Kidney (tissue), 22 donors: ENCODE measurements around the gene LIFR. TPM values are rescaled to one million over a fixed set of nuclear protein-coding genes. Genes with fewer than 3 reads are reported as not detected.
A peak's percentile ranks its signal among the peaks of the same experiment; 100 is the strongest.

ENCODE experiments used
- DNase-seq, 5 donors: peaks; one replicate each; pipeline ENCODE4 v3.0.0-alpha.2; 2013 to 2020
- FAIRE-seq: peaks from 2 replicates; lab custom pipeline; 2012; peaks lifted over from hg19 to GRCh38; lab: Jason Lieb, UNC
- H3K27ac ChIP-seq, 2 donors: one replicate each; pipeline ENCODE4 v1.7.0; 2013; ENCODE audit warnings: low read depth in 2 of 2, low read length in 2 of 2, inconsistent platforms in 1 of 2
- H3K27me3 ChIP-seq: one replicate; pipeline ENCODE4 v1.7.1; 2013; ENCODE audit warnings: low read length, inconsistent platforms; ENCODE audit not compliant: control insufficient read depth, insufficient read depth
- H3K36me3 ChIP-seq, 3 donors: one replicate each; pipeline versions ENCODE4 v1.7.0 to v1.7.1; 2013; ENCODE audit warnings: low read length in 3 of 3, control low read depth in 1 of 3, inconsistent platforms in 1 of 3; ENCODE audit not compliant: insufficient read depth in 3 of 3, control insufficient read depth in 2 of 3
- H3K4me1 ChIP-seq, 3 donors: one replicate each; pipeline versions ENCODE4 v1.7.0 to v1.7.1; 2013; ENCODE audit warnings: low read length in 3 of 3, inconsistent platforms in 1 of 3, low read depth in 1 of 3; ENCODE audit not compliant: control insufficient read depth in 2 of 3, insufficient read depth in 2 of 3
- H3K4me3 ChIP-seq, 3 donors: one replicate each; pipeline versions ENCODE4 v1.7.0 to v1.8.1; 2013; ENCODE audit warnings: low read length in 3 of 3, control low read depth in 1 of 3, inconsistent platforms in 1 of 3
- H3K9ac ChIP-seq, 3 donors: one replicate each; pipeline versions ENCODE4 v1.7.0 to v1.7.1; 2013; ENCODE audit warnings: low read length in 3 of 3, control low read depth in 1 of 3, inconsistent platforms in 1 of 3
- H3K9me3 ChIP-seq, 3 donors: one replicate each; pipeline versions ENCODE4 v1.7.0 to v1.7.1; 2013; ENCODE audit warnings: low read length in 3 of 3, control low read depth in 1 of 3, inconsistent platforms in 1 of 3; ENCODE audit not compliant: control insufficient read depth in 2 of 3, insufficient read depth in 1 of 3
- CTCF ChIP-seq: IDR thresholded peaks from 3 replicates; pipeline ENCODE4 v1.5.1; 2012; ENCODE audit warnings: mild to moderate bottlenecking, moderate library complexity, borderline replicate concordance; ENCODE audit not compliant: insufficient read depth; ENCODE audit errors: extremely low read depth
- intact Hi-C: fragments of 100-400 bp; cut with DNase I; formaldehyde crosslinking; loops from one replicate; pipeline ENCODE4 v1.11.1; 2022
- long read RNA-seq, 10 donors: library from polyadenylated mRNA in 1 of 10; unstranded in 1 of 10; transcript quantifications; one replicate each; pipeline ENCODE4 v2.0.0 and lab custom pipeline, GENCODE V29; 2021 to 2026
- polyA plus RNA-seq: library from polyadenylated mRNA; stranded (reverse); fragments of 350-450 nt; fragmentation: Illumina TruSeq; extraction: RNeasy Lipid Tissue Mini Kit (QIAGEN cat#74804); gene quantifications from one replicate; pipeline ENCODE4 v1.2.3, GENCODE V29; 2014; ENCODE audit warnings: low read depth, low replicate concordance; ENCODE audit not compliant: insufficient read depth
- total RNA-seq: library from RNA; stranded (reverse); fragmentation: NEBNext Ultra II Directional; extraction: Animal tissue kit (Norgen Biotek cat#: 25700); gene quantifications from one replicate; pipeline ENCODE4 v1.2.1, GENCODE V29; 2021
- donor health status: control.
- donor health status: control.
- donor health status: control.
- donor health status: control.
- donor health status: control.
- donor health status: DM: yes; HTN: yes; CAD: no.
- donor health status: Normal renal cell carcinoma (clear cell type).

LIFR gene, protein sequence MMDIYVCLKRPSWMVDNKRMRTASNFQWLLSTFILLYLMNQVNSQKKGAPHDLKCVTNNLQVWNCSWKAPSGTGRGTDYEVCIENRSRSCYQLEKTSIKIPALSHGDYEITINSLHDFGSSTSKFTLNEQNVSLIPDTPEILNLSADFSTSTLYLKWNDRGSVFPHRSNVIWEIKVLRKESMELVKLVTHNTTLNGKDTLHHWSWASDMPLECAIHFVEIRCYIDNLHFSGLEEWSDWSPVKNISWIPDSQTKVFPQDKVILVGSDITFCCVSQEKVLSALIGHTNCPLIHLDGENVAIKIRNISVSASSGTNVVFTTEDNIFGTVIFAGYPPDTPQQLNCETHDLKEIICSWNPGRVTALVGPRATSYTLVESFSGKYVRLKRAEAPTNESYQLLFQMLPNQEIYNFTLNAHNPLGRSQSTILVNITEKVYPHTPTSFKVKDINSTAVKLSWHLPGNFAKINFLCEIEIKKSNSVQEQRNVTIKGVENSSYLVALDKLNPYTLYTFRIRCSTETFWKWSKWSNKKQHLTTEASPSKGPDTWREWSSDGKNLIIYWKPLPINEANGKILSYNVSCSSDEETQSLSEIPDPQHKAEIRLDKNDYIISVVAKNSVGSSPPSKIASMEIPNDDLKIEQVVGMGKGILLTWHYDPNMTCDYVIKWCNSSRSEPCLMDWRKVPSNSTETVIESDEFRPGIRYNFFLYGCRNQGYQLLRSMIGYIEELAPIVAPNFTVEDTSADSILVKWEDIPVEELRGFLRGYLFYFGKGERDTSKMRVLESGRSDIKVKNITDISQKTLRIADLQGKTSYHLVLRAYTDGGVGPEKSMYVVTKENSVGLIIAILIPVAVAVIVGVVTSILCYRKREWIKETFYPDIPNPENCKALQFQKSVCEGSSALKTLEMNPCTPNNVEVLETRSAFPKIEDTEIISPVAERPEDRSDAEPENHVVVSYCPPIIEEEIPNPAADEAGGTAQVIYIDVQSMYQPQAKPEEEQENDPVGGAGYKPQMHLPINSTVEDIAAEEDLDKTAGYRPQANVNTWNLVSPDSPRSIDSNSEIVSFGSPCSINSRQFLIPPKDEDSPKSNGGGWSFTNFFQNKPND
- 90.1 TPM for total RNA-seq
- 8.5 TPM for polyA plus RNA-seq
- long read RNA-seq, donor 1, full-length matches to known transcripts = 8 of 20 reads
- long read RNA-seq, donor 1, partial matches to known transcripts = 12 of 20 reads
- long read RNA-seq, donor 1, other reads (novel, unspliced or antisense) = 0 of 20 reads
- long read RNA-seq, donor 2, full-length matches to known transcripts = 3 of 8 reads
- long read RNA-seq, donor 2, partial matches to known transcripts = 5 of 8 reads
- long read RNA-seq, donor 2, other reads (novel, unspliced or antisense) = 0 of 8 reads
- long read RNA-seq, donor 3, full-length matches to known transcripts = 6 of 6 reads
- long read RNA-seq, donor 3, partial matches to known transcripts = 0 of 6 reads
- long read RNA-seq, donor 3, other reads (novel, unspliced or antisense) = 0 of 6 reads
- long read RNA-seq, donor 4, full-length matches to known transcripts = 3 of 3 reads
- long read RNA-seq, donor 4, partial matches to known transcripts = 0 of 3 reads
- long read RNA-seq, donor 4, other reads (novel, unspliced or antisense) = 0 of 3 reads
- long read RNA-seq, donor 5, full-length matches to known transcripts = 1 of 1 reads
- long read RNA-seq, donor 5, partial matches to known transcripts = 0 of 1 reads
- long read RNA-seq, donor 5, other reads (novel, unspliced or antisense) = 0 of 1 reads
- long read RNA-seq, donor 6, full-length matches to known transcripts = 2 of 2 reads
- long read RNA-seq, donor 6, partial matches to known transcripts = 0 of 2 reads
- long read RNA-seq, donor 6, other reads (novel, unspliced or antisense) = 0 of 2 reads
- long read RNA-seq, donor 7, full-length matches to known transcripts = 7 of 21 reads
- long read RNA-seq, donor 7, partial matches to known transcripts = 2 of 21 reads
- long read RNA-seq, donor 7, other reads (novel, unspliced or antisense) = 12 of 21 reads
- long read RNA-seq, donor 8, full-length matches to known transcripts = 7 of 7 reads
- long read RNA-seq, donor 8, partial matches to known transcripts = 0 of 7 reads
- long read RNA-seq, donor 8, other reads (novel, unspliced or antisense) = 0 of 7 reads
- long read RNA-seq, donor 9, full-length matches to known transcripts = 1 of 1 reads
- long read RNA-seq, donor 9, partial matches to known transcripts = 0 of 1 reads
- long read RNA-seq, donor 9, other reads (novel, unspliced or antisense) = 0 of 1 reads
- long read RNA-seq, donor 10, full-length matches to known transcripts = 2 of 2 reads
- long read RNA-seq, donor 10, partial matches to known transcripts = 0 of 2 reads
- long read RNA-seq, donor 10, other reads (novel, unspliced or antisense) = 0 of 2 reads

DNA sequence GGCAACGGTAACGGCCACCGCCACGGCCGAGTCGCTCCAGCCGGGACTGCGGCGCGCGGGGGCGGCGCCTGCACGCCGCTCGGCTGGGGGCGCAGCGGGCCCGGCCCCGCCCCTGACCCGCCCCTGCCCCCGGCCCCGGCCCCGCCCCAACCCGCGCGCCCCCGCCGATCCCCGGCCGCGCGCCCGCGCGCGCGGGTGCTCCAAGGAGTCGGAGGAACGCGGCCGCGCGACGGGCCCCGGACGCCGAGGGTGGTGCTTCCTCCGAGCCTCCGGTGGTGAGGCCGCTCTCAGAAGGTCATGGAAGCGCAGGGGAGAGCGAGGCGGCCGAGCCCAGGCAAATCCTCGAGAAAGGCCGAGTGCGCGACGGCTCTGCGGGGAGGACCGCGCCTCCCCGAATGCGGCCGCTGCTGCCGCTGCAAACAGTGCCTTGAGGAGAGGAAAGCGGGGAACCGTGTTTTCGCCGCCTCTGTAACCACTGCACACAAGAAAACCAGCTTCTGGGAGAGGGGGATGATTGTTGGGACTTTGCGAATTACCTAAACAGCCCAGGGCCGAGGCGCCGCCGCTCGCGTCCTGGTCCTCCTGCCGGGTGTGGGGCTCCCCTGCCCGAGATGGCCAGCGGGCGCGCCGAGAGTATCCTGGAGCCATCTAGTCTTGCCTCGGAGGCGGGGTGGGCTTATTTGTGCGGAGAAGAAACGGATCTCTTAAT lies at the start of gene LIFR:
TSS of gene LIFR (minus strand) at position 48 of the 709 bp plus-strand sequence. CDS start 25,999 bp downstream, outside the sequence.
- H3K27ac ChIP-seq = peak within 1 kb of the TSS; percentile 96 to 97
- no peaks in the 10 kb centered on the region for H3K27me3 ChIP-seq
- TF ChIP-seq CTCF = no peak
- peak within 1 kb of the TSS; percentile 87 to 96 (median 90) for H3K4me3 ChIP-seq
- peak within 1 kb of the TSS; percentile 84 to 90 (median 86) for H3K9ac ChIP-seq
- peaks cover 4 to 15% (median 5%) of the 10 kb centered on the region in 3 donors for H3K4me1 ChIP-seq
- no peaks in the 10 kb centered on the region for H3K36me3 ChIP-seq
- DNase-seq (peak; percentile 87 to 95 (median 93)), FAIRE-seq (no peak)
- no peaks in the 10 kb centered on the region for H3K9me3 ChIP-seq
- intact Hi-C loops = no loop called here

- no peak overlapping the region for H3K4me3 ChIP-seq
- H3K4me1 ChIP-seq = no peaks in the 10 kb centered on the region
- no peak for FAIRE-seq
- H3K27me3 ChIP-seq = no peaks in the 10 kb centered on the region
- no peaks in the 10 kb centered on the region for H3K9me3 ChIP-seq
- no peaks in the 10 kb centered on the region for H3K36me3 ChIP-seq
- intact Hi-C loops = no loop called here
- no peak overlapping the region for H3K27ac ChIP-seq
- no peak overlapping the region for H3K9ac ChIP-seq
- no peak for TF ChIP-seq CTCF
- no peak for DNase-seq
Measured at GRCh38 chr5:38605610-38606009, 49.2 kb upstream of the LIFR start.
